H9 (cell line): ENCODE measurements around the gene UBE2E3. TPM values are rescaled to one million over a fixed set of nuclear protein-coding genes. Genes with fewer than 3 reads are reported as not detected.
"Not testable (repeated sequence)": the region's sequence is repeated elsewhere in the genome, so short reads cannot be mapped to it uniquely, and the experiment has no call there.

ENCODE experiments used
- DNase-seq: peaks from one replicate; pipeline ENCODE4 v3.0.0-alpha.2; 2017
- H2AFZ ChIP-seq: one replicate; pipeline ENCODE4 v1.6.1; 2013; ENCODE audit warnings: mild to moderate bottlenecking, low read length, control low read depth, moderate library complexity
- H2AK5ac ChIP-seq: 2 replicates; pipeline ENCODE4 v1.6.1; 2013; ENCODE audit warnings: low read length, control low read depth, mixed read lengths; ENCODE audit not compliant: insufficient read length
- H2BK120ac ChIP-seq: one replicate; pipeline ENCODE4 v1.6.1; 2013; ENCODE audit warnings: low read depth, mild to moderate bottlenecking, low read length, control low read depth, inconsistent platforms; ENCODE audit not compliant: poor library complexity, severe bottlenecking
- H2BK12ac ChIP-seq: 2 replicates; pipeline ENCODE4 v1.6.1; 2013; ENCODE audit warnings: low read length, control low read depth, mixed read lengths, low read depth; ENCODE audit not compliant: insufficient read length
- H2BK15ac ChIP-seq: 2 replicates; pipeline ENCODE4 v1.6.1; 2013; ENCODE audit warnings: low read depth, low read length, control low read depth
- H2BK20ac ChIP-seq: one replicate; pipeline ENCODE4 v1.6.1; 2013; ENCODE audit warnings: low read depth, mild to moderate bottlenecking, low read length, control low read depth, inconsistent platforms; ENCODE audit not compliant: poor library complexity, severe bottlenecking
- H2BK5ac ChIP-seq: 2 replicates; pipeline ENCODE4 v1.6.1; 2013; ENCODE audit warnings: low read length, control low read depth, mixed read lengths; ENCODE audit not compliant: insufficient read length
- H3K14ac ChIP-seq: 2 replicates; pipeline ENCODE4 v1.6.1; 2013; ENCODE audit warnings: low read length, control low read depth; ENCODE audit not compliant: insufficient read depth
- H3K18ac ChIP-seq: 2 replicates; pipeline ENCODE4 v1.6.1; 2013; ENCODE audit warnings: low read depth, mild to moderate bottlenecking, mixed read lengths, low read length, control low read depth; ENCODE audit not compliant: insufficient read length
- H3K23ac ChIP-seq: 2 replicates; pipeline ENCODE4 v1.6.1; 2013; ENCODE audit warnings: low read length, control low read depth, mixed read lengths, low read depth; ENCODE audit not compliant: insufficient read length
- H3K23me2 ChIP-seq: 2 replicates; pipeline ENCODE4 v1.6.1; 2013; ENCODE audit warnings: low read depth, mild to moderate bottlenecking, mixed read lengths, low read length, control low read depth; ENCODE audit not compliant: insufficient read length, poor library complexity, severe bottlenecking
- H3K27ac ChIP-seq: 2 replicates; pipeline ENCODE4 v1.5.1; 2013; ENCODE audit warnings: low read length, control low read depth, mixed read lengths, low read depth; ENCODE audit not compliant: insufficient read length
- H3K27me3 ChIP-seq: 2 replicates; pipeline ENCODE4 v1.6.1; 2013; ENCODE audit warnings: low read length, control low read depth, inconsistent platforms; ENCODE audit not compliant: insufficient read depth
- H3K4ac ChIP-seq: 2 replicates; pipeline ENCODE4 v1.6.1; 2013; ENCODE audit warnings: low read depth, mild to moderate bottlenecking, control low read depth, inconsistent platforms, low read length, moderate library complexity
- H3K4me1 ChIP-seq: 2 replicates; pipeline ENCODE4 v1.6.1; 2013; ENCODE audit warnings: low read length, control low read depth, inconsistent platforms; ENCODE audit not compliant: insufficient read depth
- H3K4me2 ChIP-seq: 2 replicates; pipeline ENCODE4 v1.6.1; 2013; ENCODE audit warnings: low read length, control low read depth, mixed read lengths; ENCODE audit not compliant: insufficient read length, insufficient read depth
- H3K56ac ChIP-seq: 2 replicates; pipeline ENCODE4 v1.6.1; 2013; ENCODE audit warnings: low read depth, mild to moderate bottlenecking, mixed read lengths, low read length, control low read depth; ENCODE audit not compliant: insufficient read length
- H3K79me1 ChIP-seq: 2 replicates; pipeline ENCODE4 v1.6.1; 2013; ENCODE audit warnings: low read depth, mild to moderate bottlenecking, moderate library complexity, low read length, control low read depth, inconsistent platforms; ENCODE audit not compliant: insufficient read depth, poor library complexity, severe bottlenecking
- H3K79me2 ChIP-seq: 2 replicates; pipeline ENCODE4 v1.6.1; 2013; ENCODE audit warnings: low read length, control low read depth, inconsistent platforms; ENCODE audit not compliant: insufficient read depth
- H3K9ac ChIP-seq: 2 replicates; pipeline ENCODE4 v1.6.1; 2013; ENCODE audit warnings: low read length, control low read depth, mixed read lengths; ENCODE audit not compliant: insufficient read length; ENCODE audit errors: extremely low read depth
- H3K9me3 ChIP-seq: one replicate; pipeline ENCODE4 v1.6.1; 2013; ENCODE audit warnings: low read depth, low read length, inconsistent platforms; ENCODE audit not compliant: control insufficient read depth
- H3T11ph ChIP-seq: one replicate; pipeline ENCODE4 v1.6.1; 2013; ENCODE audit warnings: mild to moderate bottlenecking, low read length, control low read depth, inconsistent platforms
- H4K20me1 ChIP-seq: one replicate; pipeline ENCODE4 v1.6.1; 2013; ENCODE audit not compliant: control insufficient read depth, insufficient read length, insufficient read depth
- H4K5ac ChIP-seq: 2 replicates; pipeline ENCODE4 v1.6.1; 2013; ENCODE audit warnings: low read depth, mild to moderate bottlenecking, mixed read lengths, low read length, control low read depth; ENCODE audit not compliant: insufficient read length
- H4K8ac ChIP-seq: replicated peaks from 2 replicates; pipeline ENCODE4 v1.6.1; 2013; ENCODE audit warnings: low read length, control low read depth, mixed read lengths, low read depth; ENCODE audit not compliant: insufficient read length
- H4K91ac ChIP-seq: 2 replicates; pipeline ENCODE4 v1.6.1; 2013; ENCODE audit warnings: low read depth, mild to moderate bottlenecking, moderate library complexity, mixed read lengths, low read length, control low read depth; ENCODE audit not compliant: insufficient read length
- H3K27ac Mint-ChIP-seq, 3 experiments: 2 replicates in 2 of 3; 3 replicates in 1 of 3; pipeline ENCODE4 v1.8.0; 2020 to 2021; ENCODE audit warnings: mixed read lengths in 3 of 3, mild to moderate bottlenecking in 1 of 3, moderate library complexity in 1 of 3
- H3K27me3 Mint-ChIP-seq: 2 replicates; pipeline ENCODE4 v1.8.0; 2021; ENCODE audit warnings: low read depth, mild to moderate bottlenecking, moderate library complexity, mixed read lengths
- H3K36me3 Mint-ChIP-seq, 3 experiments: 2 replicates in 2 of 3; 3 replicates in 1 of 3; pipeline ENCODE4 v1.8.0; 2020 to 2021; ENCODE audit warnings: low read depth in 3 of 3, mixed read lengths in 3 of 3; ENCODE audit not compliant: insufficient read depth in 1 of 3
- H3K4me1 Mint-ChIP-seq, 2 experiments: 2 replicates each; pipeline ENCODE4 v1.8.0; 2020; ENCODE audit warnings: mixed read lengths in 2 of 2
- H3K4me3 Mint-ChIP-seq, 2 experiments: 2 replicates in 1 of 2; 3 replicates in 1 of 2; pipeline ENCODE4 v1.8.0; 2020 to 2021; ENCODE audit warnings: mild to moderate bottlenecking in 2 of 2, mixed read lengths in 2 of 2, moderate library complexity in 1 of 2
- H3K9me3 Mint-ChIP-seq, 2 experiments: 2 replicates in 1 of 2; 3 replicates in 1 of 2; pipeline ENCODE4 v1.8.0; 2020; ENCODE audit warnings: mild to moderate bottlenecking in 2 of 2, mixed read lengths in 2 of 2, moderate library complexity in 1 of 2
- CTCF ChIP-seq: fragments of 200-600 bp; sonication (generic); conservative IDR thresholded peaks from 3 replicates; pipeline ENCODE4 v1.8.0; 2021; ENCODE audit warnings: antibody characterized with exemption, mild to moderate bottlenecking
- WGBS: extraction: QIAGEN DNeasy Blood & Tissue Kit; methylation state at CpG from one replicate; pipeline ENCODE4 v1.1.7; 2013; ENCODE audit warnings: missing lambda C conversion rate, low lambda C conversion rate, mixed read lengths; ENCODE audit not compliant: insufficient read length; ENCODE audit errors: extremely low coverage; 5-methylcytosine and 5-hydroxymethylcytosine counted together
- total RNA-seq: library from RNA; stranded (reverse); gene quantifications from 2 replicates; pipeline ENCODE4 v1.2.1, GENCODE V29; 2021

UBE2E3 gene
- total RNA-seq, 1 experiment from 2014 or later, result 89.1 TPM

- Histone ChIP-seq H3K4me2 (no peak overlapping the region), H2BK20ac (no peak overlapping the region), H2BK120ac (no peak overlapping the region), H3K23me2 (no peaks in the 10 kb centered on the region), H3K9me3 (no peaks in the 10 kb centered on the region), H4K8ac (no peak overlapping the region), H3T11ph (no peak overlapping the region), H3K79me1 (no peaks in the 10 kb centered on the region), H3K18ac (no peak overlapping the region), H2AFZ (no peak overlapping the region), H3K4me1 (no peaks in the 10 kb centered on the region), H3K27ac (no peak overlapping the region), H2BK12ac (no peak overlapping the region), H3K14ac (no peak overlapping the region), H3K9ac (no peak overlapping the region), H2BK15ac (no peak overlapping the region), H2BK5ac (no peak overlapping the region), H3K23ac (no peak overlapping the region), H3K27me3 (no peaks in the 10 kb centered on the region), H3K56ac (no peak overlapping the region), H4K91ac (no peak overlapping the region), H4K5ac (no peak overlapping the region), H3K4ac (no peak overlapping the region), H3K79me2 (no peaks in the 10 kb centered on the region), H2AK5ac (no peak overlapping the region), H4K20me1 (no peaks in the 10 kb centered on the region)
- no CpG with 5 or more reads among the region's 1 CpG for WGBS
- TF ChIP-seq CTCF, result no peak
- H3K9me3 Mint-ChIP-seq, result no peaks in the 10 kb centered on the region
- no peak overlapping the region for H3K27ac Mint-ChIP-seq
- H3K27me3 Mint-ChIP-seq, result no peaks in the 10 kb centered on the region
- no peaks in the 10 kb centered on the region for H3K4me1 Mint-ChIP-seq
- no peak overlapping the region for H3K4me3 Mint-ChIP-seq
- H3K36me3 Mint-ChIP-seq, result no peaks in the 10 kb centered on the region
- no peak for DNase-seq
Observed at GRCh38 chr2:180934911-180935310, 45.5 kb upstream of the UBE2E3 start.

- not testable (repeated sequence) for H3K27ac Mint-ChIP-seq
Observed at GRCh38 chr2:180937480-180937879, 42.9 kb upstream of the UBE2E3 start.

More at GRCh38 chr2:180937480-180937879, 42.9 kb upstream of the UBE2E3 start:
- not testable (repeated sequence) for H3K4ac ChIP-seq, H3K79me1 ChIP-seq, H3K4me3 Mint-ChIP-seq, H2BK20ac ChIP-seq, H3K27me3 Mint-ChIP-seq, H2AFZ ChIP-seq, H2BK5ac ChIP-seq, H3K4me2 ChIP-seq, H3T11ph ChIP-seq, H3K14ac ChIP-seq, H4K5ac ChIP-seq, H4K8ac ChIP-seq, H3K27ac ChIP-seq, H3K4me1 ChIP-seq, H3K4me1 Mint-ChIP-seq, H3K18ac ChIP-seq, H2AK5ac ChIP-seq, H3K79me2 ChIP-seq, H3K56ac ChIP-seq, H3K9ac ChIP-seq, H3K23ac ChIP-seq, H3K23me2 ChIP-seq, H2BK12ac ChIP-seq, H3K9me3 ChIP-seq, H2BK120ac ChIP-seq, H2BK15ac ChIP-seq, DNase-seq, H4K91ac ChIP-seq, H4K20me1 ChIP-seq, H3K36me3 Mint-ChIP-seq, H3K9me3 Mint-ChIP-seq, H3K27me3 ChIP-seq
- no CpG with 5 or more reads among the region's 3 CpGs for WGBS
